Measurements from ENCODE around the gene TRMT2A.
"Not testable (repeated sequence)": the region's sequence is repeated elsewhere in the genome, so short reads cannot be mapped to it uniquely, and the experiment has no call there.

The TRMT2A gene, protein sequence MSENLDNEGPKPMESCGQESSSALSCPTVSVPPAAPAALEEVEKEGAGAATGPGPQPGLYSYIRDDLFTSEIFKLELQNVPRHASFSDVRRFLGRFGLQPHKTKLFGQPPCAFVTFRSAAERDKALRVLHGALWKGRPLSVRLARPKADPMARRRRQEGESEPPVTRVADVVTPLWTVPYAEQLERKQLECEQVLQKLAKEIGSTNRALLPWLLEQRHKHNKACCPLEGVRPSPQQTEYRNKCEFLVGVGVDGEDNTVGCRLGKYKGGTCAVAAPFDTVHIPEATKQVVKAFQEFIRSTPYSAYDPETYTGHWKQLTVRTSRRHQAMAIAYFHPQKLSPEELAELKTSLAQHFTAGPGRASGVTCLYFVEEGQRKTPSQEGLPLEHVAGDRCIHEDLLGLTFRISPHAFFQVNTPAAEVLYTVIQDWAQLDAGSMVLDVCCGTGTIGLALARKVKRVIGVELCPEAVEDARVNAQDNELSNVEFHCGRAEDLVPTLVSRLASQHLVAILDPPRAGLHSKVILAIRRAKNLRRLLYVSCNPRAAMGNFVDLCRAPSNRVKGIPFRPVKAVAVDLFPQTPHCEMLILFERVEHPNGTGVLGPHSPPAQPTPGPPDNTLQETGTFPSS

GRCh38 chr22:20116951-20117632 is at the start of gene TRMT2A:
TSS of gene TRMT2A (minus strand) at chr22:20117226. CDS start at chr22:20116906, 320 bp downstream.
- DNase-seq: peak; percentile 96

GRCh38 chr22:20166703-20167102 is 49.7 kb upstream of the TRMT2A start:
- DNase-seq: no peak

DNA sequence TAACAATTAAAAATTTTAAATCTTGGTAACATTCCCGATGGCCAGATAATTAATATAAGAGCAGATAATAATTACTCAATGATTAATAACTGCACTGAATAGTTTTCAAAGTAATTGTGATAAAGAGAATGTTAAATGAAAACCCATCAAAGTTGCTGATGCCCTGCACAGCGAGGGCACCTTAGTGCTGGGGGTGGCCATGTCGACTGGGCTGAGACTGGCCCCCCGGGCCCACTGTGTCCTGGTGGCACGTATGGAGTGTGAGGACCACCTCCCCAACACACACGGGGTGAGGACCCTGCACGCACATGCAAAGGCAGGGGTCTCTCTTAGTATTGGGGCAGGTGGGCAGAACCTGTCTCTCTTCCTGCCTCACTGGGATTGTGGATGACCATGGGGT is 48.9 kb upstream of the TRMT2A start:
- DNase-seq: no peak

GRCh38 chr22:20165421-20165820 is 48.4 kb upstream of the TRMT2A start:
- no peak for DNase-seq

DNA sequence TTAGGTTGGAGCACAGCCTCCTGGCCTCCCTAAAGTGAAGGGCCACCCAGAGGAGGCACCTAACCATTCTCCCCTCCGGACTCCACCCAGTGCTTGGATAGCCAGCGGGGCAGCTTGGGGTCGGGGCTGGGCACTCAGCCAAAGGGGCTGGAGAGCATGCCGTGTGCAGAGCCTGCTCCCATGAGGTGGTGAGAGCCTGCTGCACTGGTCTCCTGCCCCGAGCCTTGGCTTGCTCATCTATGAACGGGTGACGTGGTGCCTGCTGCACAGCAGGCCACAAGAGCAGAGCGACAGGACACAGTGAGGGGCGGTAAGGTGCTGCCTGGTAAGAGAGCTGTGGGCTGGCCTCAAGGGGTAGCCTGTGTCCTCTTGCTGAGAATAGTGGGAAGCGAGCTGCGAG is 47.8 kb upstream of the TRMT2A start:
- DNase-seq: no peak

DNA sequence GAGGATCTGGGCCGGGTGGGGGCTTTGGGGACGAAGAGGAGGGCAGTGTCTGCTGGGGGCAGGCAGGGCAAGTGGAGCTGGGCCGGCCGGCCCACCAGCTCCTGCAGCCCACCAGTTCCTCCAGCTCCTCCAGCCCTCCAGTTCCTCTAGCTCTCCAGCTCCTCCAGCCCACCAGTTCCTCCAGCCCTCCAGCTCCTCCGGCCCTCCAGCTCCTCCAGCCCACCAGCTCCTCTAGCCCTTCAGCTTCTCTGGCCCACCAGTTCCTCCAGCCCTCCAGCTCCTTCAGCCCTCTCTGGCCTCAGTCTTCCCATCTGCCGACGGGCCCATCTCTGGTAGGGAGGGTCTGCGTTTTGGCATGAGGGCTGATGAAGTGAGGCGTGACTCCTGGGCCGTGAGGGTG is 43.0 kb upstream of the TRMT2A start:
- no peak for DNase-seq

- not testable (repeated sequence) for DNase-seq
Measured at GRCh38 chr22:20159531-20159930, 42.5 kb upstream of the TRMT2A start.

- DNase-seq: no peak
Measured at GRCh38 chr22:20159076-20159475, 42.0 kb upstream of the TRMT2A start.

DNA sequence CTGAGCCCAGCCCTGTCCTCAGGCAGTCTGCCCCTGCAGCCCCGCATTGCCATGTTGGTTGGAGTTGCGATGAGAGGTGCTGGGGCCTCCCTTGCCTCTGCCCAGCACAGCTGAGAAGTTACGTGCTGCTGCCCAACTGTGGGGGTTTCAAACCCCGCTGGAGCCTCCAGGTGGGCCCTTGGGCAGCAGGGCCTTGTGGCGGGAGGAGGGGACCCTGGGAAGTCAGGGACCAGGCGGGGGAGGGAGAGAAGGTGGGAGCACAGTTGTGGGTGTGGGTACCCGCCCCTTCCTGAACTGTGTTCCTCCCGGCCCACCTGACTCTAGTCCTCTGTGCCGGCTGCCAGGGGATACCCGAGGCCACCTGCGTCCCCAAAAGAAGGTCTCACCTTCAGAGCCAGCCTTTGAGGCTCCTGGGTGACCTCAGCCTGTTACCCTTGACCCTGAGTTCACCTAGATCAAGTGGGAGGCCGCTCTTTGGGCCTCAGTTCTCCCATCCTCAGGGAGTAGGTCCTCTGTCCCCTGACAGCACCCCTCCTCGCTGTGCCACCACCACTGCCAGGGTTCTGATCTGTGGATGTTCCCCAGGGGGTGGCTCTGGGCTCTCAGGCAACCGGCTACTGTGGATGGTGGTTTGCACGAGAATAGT is 41.5 kb upstream of the TRMT2A start:
- no peak for DNase-seq

GRCh38 chr22:20157430-20158183 is 40.6 kb upstream of the TRMT2A start:
- DNase-seq: no peak

GRCh38 chr22:20156611-20157429 is 39.8 kb upstream of the TRMT2A start:
- peak; percentile 77 for DNase-seq

- no peak for DNase-seq
Measured at GRCh38 chr22:20156042-20156389, 39.0 kb upstream of the TRMT2A start.

GRCh38 chr22:20155330-20156041 is 38.5 kb upstream of the TRMT2A start:
- no peak for DNase-seq

DNA sequence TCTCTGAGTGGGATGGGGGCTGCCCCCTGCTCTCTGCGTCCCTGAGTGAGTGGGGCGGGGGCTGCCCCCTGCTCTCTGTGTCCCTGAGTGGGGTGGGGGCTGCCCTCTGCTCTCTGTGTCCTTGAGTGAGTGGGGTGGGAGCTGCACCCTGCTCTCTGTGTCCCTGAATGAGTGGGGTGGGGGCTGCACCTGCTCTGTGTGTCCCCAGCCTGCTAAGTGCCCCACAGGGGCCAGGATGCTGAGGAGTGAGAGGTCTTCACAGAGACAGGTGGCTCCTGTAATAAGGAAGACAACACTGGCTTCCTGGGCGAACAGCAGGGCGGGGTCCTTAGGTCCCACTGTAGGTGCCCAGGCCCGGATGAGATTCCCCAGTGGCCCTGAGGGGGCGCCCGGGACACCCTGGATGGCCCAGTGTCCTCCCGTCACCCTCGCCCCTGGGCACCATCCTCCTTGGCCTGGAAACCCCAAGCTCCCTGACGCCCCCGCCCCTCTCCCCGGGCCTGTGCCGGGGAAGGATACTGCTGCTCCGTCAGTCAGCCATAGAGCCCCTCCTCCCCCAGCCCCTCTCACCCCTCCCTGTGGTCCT is 37.7 kb upstream of the TRMT2A start:
- DNase-seq: no peak

DNA sequence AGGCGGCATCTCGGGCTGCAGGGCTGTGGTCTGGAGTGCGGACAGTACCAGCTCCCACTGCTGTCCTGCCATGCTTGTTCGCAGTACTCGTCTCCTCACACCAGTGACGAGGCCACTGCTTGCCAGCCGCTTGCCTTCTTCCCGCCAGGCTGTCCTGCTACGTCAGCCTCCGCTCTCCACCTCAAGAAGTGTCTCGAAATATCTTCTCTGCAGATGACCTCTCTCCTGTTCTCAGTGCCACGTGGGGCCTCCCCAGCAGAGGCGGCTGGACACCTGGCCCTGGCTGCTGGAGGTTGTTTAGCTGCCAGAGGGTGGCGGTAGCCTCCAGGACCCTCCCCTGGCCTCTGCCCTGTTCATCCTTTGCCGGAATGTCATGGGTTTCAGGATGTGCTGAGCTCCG is 36.9 kb upstream of the TRMT2A start:
- no peak for DNase-seq

DNA sequence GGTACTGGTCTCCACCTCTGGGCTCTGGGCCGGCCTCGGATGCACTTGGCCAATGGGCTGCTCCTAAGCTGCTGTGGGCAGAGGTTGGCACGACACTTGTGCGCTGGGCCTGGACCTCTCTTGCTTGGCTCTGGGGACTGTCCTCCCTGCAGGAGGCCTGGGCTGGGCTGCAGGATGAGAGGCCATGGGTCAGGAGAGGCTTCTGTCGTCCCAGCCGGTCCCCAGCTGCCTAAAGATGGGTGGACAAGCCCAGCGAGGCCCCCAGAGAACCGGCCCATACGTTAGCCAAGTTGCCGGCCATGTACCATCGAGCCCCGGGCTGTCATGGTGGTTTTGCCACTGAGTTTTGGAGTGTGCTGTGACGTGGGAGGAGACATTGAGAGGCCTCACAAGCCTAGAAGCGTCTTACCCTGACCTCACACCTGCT is 35.5 kb upstream of the TRMT2A start:
- DNase-seq: no peak

- DNase-seq: no peak
Measured at GRCh38 chr22:20151276-20151588, 34.2 kb upstream of the TRMT2A start.

DNA sequence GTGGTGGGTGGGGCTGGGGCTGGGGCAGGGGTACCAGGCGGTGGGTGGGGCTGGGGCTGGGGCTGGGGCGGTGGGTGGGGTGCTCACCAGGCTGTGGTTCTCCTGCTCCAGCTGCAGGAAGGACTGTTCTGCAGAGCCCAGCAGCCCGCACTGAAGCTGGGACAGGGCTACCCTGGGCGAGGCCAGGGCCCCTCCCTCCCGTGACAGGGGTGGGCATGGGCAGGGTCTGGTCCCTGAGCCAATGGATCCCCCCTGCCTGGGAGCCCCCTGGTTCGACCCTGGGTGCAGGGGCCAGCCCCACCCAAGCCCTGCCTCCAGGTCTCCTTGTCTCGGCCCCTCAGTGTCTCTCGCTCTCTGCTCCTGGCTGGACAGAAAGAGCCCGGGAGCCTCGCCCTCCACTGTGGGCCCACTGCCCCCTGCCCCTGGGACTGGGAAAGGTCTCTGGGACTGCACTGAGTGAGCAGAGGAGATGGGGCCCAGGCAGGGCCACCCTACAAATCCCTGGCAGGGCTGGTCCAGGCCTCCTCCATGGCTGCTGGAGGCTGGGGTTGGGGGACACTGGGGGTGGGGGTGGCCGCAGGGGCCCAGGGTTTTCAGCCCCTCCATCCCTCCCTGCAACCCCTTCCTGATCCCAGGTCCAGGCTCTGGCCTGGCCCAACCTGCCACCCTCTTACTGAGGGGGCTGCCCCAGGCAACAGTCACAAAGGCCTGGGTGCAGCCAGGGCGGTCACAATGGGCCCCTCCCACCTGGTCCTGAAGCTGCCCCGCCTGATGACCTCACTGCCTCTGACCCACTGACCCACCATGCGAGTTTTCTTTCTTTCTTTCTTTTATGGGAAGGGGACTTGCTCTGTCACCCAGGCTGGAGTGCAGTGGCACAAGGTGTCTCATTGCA is 33.6 kb upstream of the TRMT2A start, which contains the start of gene CCDC188:
Gene CCDC188, minus strand, starts transcription at position 675 of the 895 bp plus-strand sequence. Its CDS starts 69 bp downstream, at position 606.
- no peak for DNase-seq
